Cardiac muscle cell (in vitro differentiated cells and primary cell): ENCODE results near the gene TTC6. TPM values are rescaled to one million over a fixed set of nuclear protein-coding genes. Genes with fewer than 3 reads are reported as not detected.

Experiments used
- DNase-seq, 2 donors: peaks; one replicate each; pipeline versions ENCODE4 v3.0.0 to v3.0.0-alpha.2; 2010 to 2017; ENCODE audit warnings: low read depth in 1 of 2, low spot score in 1 of 2
- H3K27ac ChIP-seq: fragments of 200-600 bp; sonication (generic); 2 replicates; pipeline ENCODE4 v1.5.1; 2016
- H3K27me3 ChIP-seq: fragments of 200-600 bp; sonication (generic); 2 replicates; pipeline ENCODE4 v1.6.0; 2016; ENCODE audit warnings: control low read depth
- H3K36me3 ChIP-seq: fragments of 200-600 bp; sonication (generic); 2 replicates; pipeline ENCODE4 v1.5.1; 2016; ENCODE audit warnings: control low read depth
- H3K4me1 ChIP-seq: fragments of 200-600 bp; sonication (generic); 2 replicates; pipeline ENCODE4 v1.8.1; 2017; ENCODE audit warnings: low read depth, mild to moderate bottlenecking, mixed run types
- H3K4me3 ChIP-seq: fragments of 200-600 bp; sonication (generic); 2 replicates; pipeline ENCODE4 v1.5.1; 2016; ENCODE audit warnings: mild to moderate bottlenecking
- H3K9me3 ChIP-seq: fragments of 200-600 bp; sonication (generic); 2 replicates; pipeline ENCODE4 v1.5.1; 2017; ENCODE audit warnings: low read depth, mild to moderate bottlenecking, control low read depth
- CTCF ChIP-seq: IDR thresholded peaks from 2 replicates; pipeline ENCODE4 v1.5.1; 2012; ENCODE audit warnings: low read depth, mild to moderate bottlenecking, low read length
- polyA plus RNA-seq: library from polyadenylated mRNA; unstranded; fragments of >200 nt; fragmentation: Nextera tagmentation; extraction: Ambion mirVana; gene quantifications from 2 replicates; pipeline ENCODE4 v1.2.1, GENCODE V29; 2016
- total RNA-seq: library from RNA; depleted of rRNA; stranded (reverse); fragments of >200 nt; gene quantifications from 2 replicates; pipeline ENCODE4 v1.2.3, GENCODE V29; 2016

The TTC6 gene
- total and polyA plus RNA-seq, 2 experiments from 2014 or later, result not detected

GRCh38 chr14:37597914-37598746 lies 2.7 kb downstream of the TTC6 start:
- DNase-seq, result no peak

GRCh38 chr14:37598747-37599506 lies 3.5 kb downstream of the TTC6 start:
- TF ChIP-seq CTCF, result no peak
- peaks cover 9% of the 10 kb centered on the region for H3K4me1 ChIP-seq
- H3K36me3 ChIP-seq, result no peaks in the 10 kb centered on the region
- no peak overlapping the region for H3K4me3 ChIP-seq
- H3K9me3 ChIP-seq, result no peaks in the 10 kb centered on the region
- no peak for DNase-seq
- no peak overlapping the region for H3K27ac ChIP-seq
- H3K27me3 ChIP-seq, result peaks cover 99% of the 10 kb centered on the region

More at GRCh38 chr14:37597914-37598746, 2.7 kb downstream of the TTC6 start:
- H3K27ac ChIP-seq, result no peak overlapping the region
- H3K4me1 ChIP-seq, result peaks cover 9% of the 10 kb centered on the region
- no peak overlapping the region for H3K4me3 ChIP-seq
- peaks cover 99% of the 10 kb centered on the region for H3K27me3 ChIP-seq
- H3K9me3 ChIP-seq, result no peaks in the 10 kb centered on the region
- TF ChIP-seq CTCF, result no peak
- H3K36me3 ChIP-seq, result no peaks in the 10 kb centered on the region

GRCh38 chr14:37599507-37600368 lies 4.3 kb downstream of the TTC6 start:
- Histone ChIP-seq H3K4me3 (peak overlapping the region; percentile 16), H3K36me3 (no peaks in the 10 kb centered on the region), H3K27me3 (peaks cover 99% of the 10 kb centered on the region), H3K27ac (no peak overlapping the region), H3K4me1 (peaks cover 9% of the 10 kb centered on the region), H3K9me3 (no peaks in the 10 kb centered on the region)
- TF ChIP-seq CTCF, result no peak
- DNase-seq, result no peak

GRCh38 chr14:37600880-37601741 lies 5.7 kb downstream of the TTC6 start:
- Histone ChIP-seq H3K36me3 (no peaks in the 10 kb centered on the region), H3K9me3 (no peaks in the 10 kb centered on the region), H3K4me3 (no peak overlapping the region), H3K27me3 (peaks cover 100% of the 10 kb centered on the region), H3K27ac (no peak overlapping the region), H3K4me1 (no peaks in the 10 kb centered on the region)
- no peak for DNase-seq
- TF ChIP-seq CTCF, result no peak
